Astrocyte (in vitro differentiated cells and primary cell): Measurements from ENCODE around the gene XPNPEP1.

ENCODE experiments used
- CTCF ChIP-seq: IDR thresholded peaks from 2 replicates; pipeline ENCODE4 v1.5.1; 2011; ENCODE audit warnings: low read depth, mild to moderate bottlenecking, inconsistent platforms, low read length, moderate library complexity; ENCODE audit not compliant: insufficient read depth
- EZH2 ChIP-seq: IDR thresholded peaks from 2 replicates; pipeline ENCODE4 v1.6.1; 2012; ENCODE audit warnings: mild to moderate bottlenecking, low read length, inconsistent platforms; ENCODE audit not compliant: insufficient read depth

DNA sequence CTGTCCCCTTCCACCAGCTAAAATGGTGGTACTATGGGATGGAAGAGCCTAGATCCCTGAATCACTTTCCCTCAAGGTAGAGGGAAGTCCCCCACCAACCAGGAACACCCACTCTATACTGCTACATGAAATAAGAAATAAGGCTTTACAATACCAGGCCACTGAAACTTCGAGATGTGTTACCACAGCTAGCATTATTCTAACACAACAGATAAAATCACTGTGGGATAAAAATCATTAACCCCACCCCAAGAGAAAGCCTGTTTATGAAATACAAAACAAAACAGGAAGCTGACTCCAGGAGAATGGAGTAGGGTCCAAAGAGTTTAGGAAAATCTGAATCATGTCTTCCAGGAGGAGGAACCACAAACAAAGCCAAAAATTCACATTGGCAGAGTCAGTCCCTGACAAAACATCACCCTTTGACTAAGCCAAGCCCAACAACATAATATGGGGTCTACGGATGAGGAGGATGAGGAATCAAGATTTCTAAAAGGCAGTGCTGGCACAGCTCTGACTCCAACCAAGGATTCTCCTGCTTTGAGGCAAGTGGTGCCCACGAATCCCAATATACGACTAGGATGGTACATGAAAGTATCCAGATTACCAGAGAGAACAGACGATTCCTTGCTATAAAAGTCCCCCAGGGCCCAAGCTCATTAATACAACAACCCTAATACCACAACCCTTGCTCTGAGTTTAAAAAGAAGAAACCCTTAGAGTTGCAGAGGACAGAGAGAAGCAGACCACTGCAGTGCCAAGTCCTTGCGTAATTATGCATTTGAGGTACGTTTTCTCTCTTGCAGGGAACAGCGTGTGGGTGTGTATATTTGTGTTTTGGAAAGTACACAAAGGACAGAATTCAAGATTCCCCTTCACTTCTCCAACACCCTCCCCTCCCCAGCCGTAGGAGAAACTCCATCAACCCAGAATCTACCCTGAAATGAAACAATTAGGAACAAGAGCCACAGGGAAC, 23.7 kb downstream of the XPNPEP1 start:
- TF ChIP-seq EZH2 = no peak
- no peak for TF ChIP-seq CTCF
